ENCODE results near the gene CDC23.

Gene CDC23

GRCh38 chr5:138180841-138181240 is 32.3 kb downstream of the CDC23 start:
- no peak for TF ChIP-seq CTCF (IDR thresholded peaks at IDR 0.05; ENCODE audit: insufficient read depth, low read depth, low read length, missing control alignments)
- DNase-seq (ENCODE audit: low read depth), result no peak
- no peak overlapping the region for H3K4me3 ChIP-seq (ENCODE audit: low read length)

- peak; percentile 62 for TF ChIP-seq CTCF (IDR thresholded peaks at IDR 0.05; ENCODE audit: insufficient read depth, low read depth, low read length, missing control alignments)
- H3K4me3 ChIP-seq (ENCODE audit: low read length), result peak overlapping the region; percentile 99
- peak; percentile 82 for DNase-seq (ENCODE audit: low read depth)
These were observed 32.8 kb downstream of the CDC23 start for GRCh38 chr5:138180183-138180782.

- TF ChIP-seq CTCF (IDR thresholded peaks at IDR 0.05; ENCODE audit: insufficient read depth, low read depth, low read length, missing control alignments), result no peak
- H3K4me3 ChIP-seq (ENCODE audit: low read length), result peak overlapping the region; percentile 99
- peak; percentile 19 for DNase-seq (ENCODE audit: low read depth)
These were observed 33.8 kb downstream of the CDC23 start for GRCh38 chr5:138179277-138179857.

- peak within 1 kb of the TSS; percentile 99 for H3K4me3 ChIP-seq (ENCODE audit: low read length)
- TF ChIP-seq CTCF (IDR thresholded peaks at IDR 0.05; ENCODE audit: insufficient read depth, low read depth, low read length, missing control alignments), result no peak
- peak; percentile 99 for DNase-seq (ENCODE audit: low read depth)
These were observed 34.4 kb downstream of the CDC23 start, which contains the start of the genes BRD8 and KIF20A for GRCh38 chr5:138178516-138179276. Gene BRD8, minus strand, starts transcription at chr5:138178630. Its CDS starts 16 bp downstream, at chr5:138178614. Gene KIF20A, plus strand, starts transcription at chr5:138179112. Its CDS starts 569 bp downstream, at chr5:138179681.

GRCh38 chr5:138177941-138178515 is 35.1 kb downstream of the CDC23 start:
- TF ChIP-seq CTCF (IDR thresholded peaks at IDR 0.05; ENCODE audit: insufficient read depth, low read depth, low read length, missing control alignments), result no peak
- DNase-seq (ENCODE audit: low read depth), result peak; percentile 55
- peak overlapping the region; percentile 99 for H3K4me3 ChIP-seq (ENCODE audit: low read length)

- H3K4me3 ChIP-seq (ENCODE audit: low read length), result no peak overlapping the region
- DNase-seq (ENCODE audit: low read depth), result no peak
- TF ChIP-seq CTCF (IDR thresholded peaks at IDR 0.05; ENCODE audit: insufficient read depth, low read depth, low read length, missing control alignments), result no peak
These were observed 42.8 kb downstream of the CDC23 start for GRCh38 chr5:138170299-138170698.
